H7 (cell line): ENCODE data around the gene KANK2. TPM values are rescaled to one million over a fixed set of nuclear protein-coding genes. Genes with fewer than 3 reads are reported as not detected.

Experiments used
- DNase-seq: peaks from one replicate; pipeline ENCODE4 v3.0.0; 2012
- H3K27me3 ChIP-seq: 2 replicates; pipeline ENCODE4 v1.6.0; 2011; ENCODE audit warnings: mild to moderate bottlenecking, low read length; ENCODE audit not compliant: control insufficient read depth, insufficient read depth
- H3K36me3 ChIP-seq: replicated peaks from 2 replicates; pipeline ENCODE4 v1.5.1; 2011; ENCODE audit warnings: low read length; ENCODE audit not compliant: control insufficient read depth, insufficient read depth
- H3K4me3 ChIP-seq: 2 replicates; pipeline ENCODE4 v1.5.1; 2011; ENCODE audit warnings: low read depth, mild to moderate bottlenecking, control low read depth, low read length, moderate library complexity; ENCODE audit not compliant: insufficient read depth
- total RNA-seq: library from RNA; depleted of rRNA; stranded (reverse); fragments of >200 nt; shearing (Covaris generic); gene quantifications from 2 replicates; pipeline ENCODE4 v1.2.3, GENCODE V29; 2014

KANK2 gene
- total RNA-seq, 1 experiment from 2014 or later: 41.8 TPM

GRCh38 chr19:11208561-11209471 is 11.5 kb upstream of the KANK2 start:
- no peak for DNase-seq
- H3K27me3 ChIP-seq: no peaks in the 10 kb centered on the region
- H3K4me3 ChIP-seq: no peak overlapping the region
- peaks cover 10% of the 10 kb centered on the region for H3K36me3 ChIP-seq

- Histone ChIP-seq H3K36me3 (peaks cover 2% of the 10 kb centered on the region), H3K4me3 (no peak overlapping the region), H3K27me3 (no peaks in the 10 kb centered on the region)
- DNase-seq: no peak
These were observed 8.7 kb upstream of the KANK2 start for GRCh38 chr19:11205939-11206570.

GRCh38 chr19:11204943-11205349 is 7.6 kb upstream of the KANK2 start:
- no peaks in the 10 kb centered on the region for H3K27me3 ChIP-seq

GRCh38 chr19:11204076-11204602 is 6.8 kb upstream of the KANK2 start:
- no peaks in the 10 kb centered on the region for H3K27me3 ChIP-seq
- H3K36me3 ChIP-seq: peaks cover 2% of the 10 kb centered on the region
- DNase-seq: no peak
- H3K4me3 ChIP-seq: no peak overlapping the region

More at GRCh38 chr19:11204943-11205349, 7.6 kb upstream of the KANK2 start:
- H3K4me3 ChIP-seq: no peak overlapping the region
- no peaks in the 10 kb centered on the region; the same call in none of the 2 replicates for H3K36me3 ChIP-seq
- peak; percentile 20 for DNase-seq

GRCh38 chr19:11203194-11204075 is 6.1 kb upstream of the KANK2 start:
- Histone ChIP-seq H3K4me3 (no peak overlapping the region), H3K27me3 (no peaks in the 10 kb centered on the region), H3K36me3 (peaks cover 2% of the 10 kb centered on the region)
- peak; percentile 98 for DNase-seq

GRCh38 chr19:11202488-11203193 is 5.3 kb upstream of the KANK2 start:
- Histone ChIP-seq H3K36me3 (peaks cover 2% of the 10 kb centered on the region), H3K27me3 (no peaks in the 10 kb centered on the region), H3K4me3 (no peak overlapping the region)
- no peak for DNase-seq

GRCh38 chr19:11201791-11202190 is 4.4 kb upstream of the KANK2 start:
- H3K36me3 ChIP-seq: peaks cover 2% of the 10 kb centered on the region
- H3K4me3 ChIP-seq: no peak overlapping the region
- no peak for DNase-seq
- H3K27me3 ChIP-seq: no peaks in the 10 kb centered on the region

- Histone ChIP-seq H3K27me3 (no peaks in the 10 kb centered on the region), H3K36me3 (peaks cover 2% of the 10 kb centered on the region), H3K4me3 (no peak overlapping the region)
- DNase-seq: no peak
These were observed 3.6 kb upstream of the KANK2 start for GRCh38 chr19:11200931-11201330.

- DNase-seq: no peak
- Histone ChIP-seq H3K4me3 (no peak overlapping the region), H3K36me3 (peaks cover 2% of the 10 kb centered on the region), H3K27me3 (no peaks in the 10 kb centered on the region)
These were observed 2.8 kb upstream of the KANK2 start for GRCh38 chr19:11200015-11200574.

- DNase-seq: no peak
- Histone ChIP-seq H3K36me3 (peaks cover 2% of the 10 kb centered on the region), H3K4me3 (no peak overlapping the region), H3K27me3 (no peaks in the 10 kb centered on the region)
These were observed 2.2 kb upstream of the KANK2 start for GRCh38 chr19:11199517-11199916.

- Histone ChIP-seq H3K27me3 (no peaks in the 10 kb centered on the region), H3K4me3 (no peak overlapping the region), H3K36me3 (peaks cover 2% of the 10 kb centered on the region)
- no peak for DNase-seq
These were observed 1.6 kb upstream of the KANK2 start for GRCh38 chr19:11198769-11199424.

GRCh38 chr19:11198175-11198534 is 810 bp upstream of the KANK2 start:
- Histone ChIP-seq H3K36me3 (peaks cover 2% of the 10 kb centered on the region), H3K4me3 (peak overlapping the region; percentile 89; the same call in 1 of the 2 replicates), H3K27me3 (no peaks in the 10 kb centered on the region)
- DNase-seq: no peak
